Brain microvascular endothelial cell (primary cell): ENCODE data around the gene BICDL2.

Experiments
- DNase-seq: peaks from one replicate; pipeline ENCODE4 v3.0.0-alpha.2; 2020
- H3K27ac ChIP-seq: fragments of 250-450 bp; sonication (Bioruptor Pico); 2 replicates; pipeline ENCODE4 v1.5.1; 2020; ENCODE audit warnings: mild to moderate bottlenecking, moderate library complexity
- H3K27me3 ChIP-seq: fragments of 250-450 bp; sonication (Bioruptor Pico); replicated peaks from 2 replicates; pipeline ENCODE4 v1.5.1; 2020; ENCODE audit warnings: mild to moderate bottlenecking
- H3K36me3 ChIP-seq: fragments of 250-450 bp; sonication (Bioruptor Pico); replicated peaks from 2 replicates; pipeline ENCODE4 v1.5.1; 2020; ENCODE audit warnings: mild to moderate bottlenecking
- H3K4me3 ChIP-seq: 2 replicates; pipeline ENCODE4 v1.5.1; 2011; ENCODE audit warnings: low read depth, mild to moderate bottlenecking, control low read depth, low read length, moderate library complexity
- CTCF ChIP-seq: IDR thresholded peaks from 2 replicates; pipeline ENCODE4 v1.5.1; 2011; ENCODE audit warnings: low read depth, mild to moderate bottlenecking, moderate library complexity, low read length, control low read depth, inconsistent platforms; ENCODE audit errors: missing control alignments
- in situ Hi-C: cut with HindIII; loops from 2 replicates; pipeline ENCODE4 v1.10.0; 2017; ENCODE audit warnings: low sequenced_read_pairs, low pct_ligation_motif_present

The BICDL2 gene

GRCh38 chr16:2983706-2984136 is 53.0 kb downstream of the BICDL2 start:
- DNase-seq: peak; percentile 76
- H3K27me3 ChIP-seq: no peaks in the 10 kb centered on the region
- TF ChIP-seq CTCF: peak; percentile 57
- H3K4me3 ChIP-seq: peak overlapping the region; percentile 34
- in situ Hi-C loops: no loop called here
- H3K36me3 ChIP-seq: no peaks in the 10 kb centered on the region
- no peak overlapping the region for H3K27ac ChIP-seq

GRCh38 chr16:2982402-2982801 is 54.3 kb downstream of the BICDL2 start:
- DNase-seq: no peak
- in situ Hi-C loops: no loop called here
- Histone ChIP-seq H3K36me3 (no peaks in the 10 kb centered on the region), H3K4me3 (no peak overlapping the region), H3K27me3 (no peaks in the 10 kb centered on the region), H3K27ac (no peak overlapping the region)
- TF ChIP-seq CTCF: no peak

DNA sequence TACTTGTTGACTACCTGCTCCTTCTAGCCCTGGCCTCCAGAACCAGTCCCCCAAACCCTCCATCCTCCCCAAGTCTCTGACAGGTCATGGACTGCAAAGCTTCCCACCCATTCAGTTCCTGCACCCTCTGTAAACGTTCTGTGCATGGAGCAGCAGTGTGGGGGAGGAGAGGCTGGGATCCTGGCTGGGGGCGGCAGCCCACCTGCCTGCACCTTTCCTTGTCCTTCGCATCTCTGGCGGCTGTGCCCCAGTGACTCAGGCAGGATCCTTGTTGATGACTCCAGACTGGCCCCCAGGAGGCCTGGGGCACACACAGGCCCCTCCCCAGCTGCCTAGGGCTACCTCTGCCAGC is 54.9 kb downstream of the BICDL2 start:
- Histone ChIP-seq H3K36me3 (no peaks in the 10 kb centered on the region), H3K27ac (no peak overlapping the region), H3K27me3 (no peaks in the 10 kb centered on the region), H3K4me3 (no peak overlapping the region)
- in situ Hi-C loops: no loop called here
- DNase-seq: no peak
- TF ChIP-seq CTCF: no peak

GRCh38 chr16:2981177-2981898 is 55.4 kb downstream of the BICDL2 start:
- no peak for TF ChIP-seq CTCF
- DNase-seq: no peak

DNA sequence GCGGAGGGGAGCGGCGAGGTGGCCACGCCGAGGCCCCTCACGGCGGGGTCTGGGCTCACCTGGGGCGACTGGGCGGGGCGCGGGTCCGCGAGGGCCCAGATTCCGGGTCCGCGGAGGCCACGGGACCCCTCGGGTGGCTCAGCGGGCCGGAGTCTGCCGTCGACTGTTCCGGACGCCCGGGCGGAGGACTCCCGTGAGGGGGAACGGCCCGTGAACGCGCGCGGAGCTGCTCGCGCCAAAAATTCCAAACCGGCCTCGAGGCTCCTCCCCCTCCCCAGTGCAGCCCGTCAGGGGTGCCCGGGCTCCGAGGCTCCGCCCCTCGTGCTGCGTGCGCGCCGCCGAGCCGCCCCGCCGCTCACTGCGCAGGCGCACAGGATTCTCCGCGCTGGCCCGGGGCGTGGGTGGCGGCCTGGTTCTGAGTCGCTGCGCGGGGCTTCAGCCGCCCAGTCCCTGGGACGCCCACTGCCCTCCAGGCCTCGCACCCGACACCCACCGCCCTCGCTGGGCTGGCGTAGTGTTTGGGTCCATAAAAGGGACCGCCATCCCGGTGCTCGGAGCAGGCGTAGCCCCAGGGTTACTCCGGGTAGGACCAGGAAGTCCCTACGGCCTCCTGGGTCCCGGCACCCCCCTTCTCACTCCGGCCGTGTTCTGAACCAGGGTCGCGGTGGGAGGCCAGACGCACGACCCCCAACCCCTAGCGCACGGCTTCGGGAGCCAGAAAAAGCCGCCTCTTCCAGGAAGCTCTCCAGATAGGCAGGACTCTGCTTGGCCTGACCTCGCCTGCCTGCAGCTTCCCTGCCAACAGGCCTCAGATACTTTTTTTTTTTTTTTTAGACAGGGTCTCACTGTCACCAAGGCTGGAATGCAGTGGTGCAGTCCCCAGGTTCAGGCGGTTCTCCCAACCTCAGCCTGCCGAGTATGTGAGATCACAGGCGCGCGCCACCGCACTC is 56.2 kb downstream of the BICDL2 start, which contains the start of gene PKMYT1:
Gene PKMYT1 (minus strand): TSS at position 220 of the 950 bp plus-strand sequence. CDS start 789 bp downstream, outside the sequence.
- H3K27ac ChIP-seq: peak within 1 kb of the TSS; percentile 62
- peak; percentile 72 for DNase-seq
- no peaks in the 10 kb centered on the region for H3K36me3 ChIP-seq
- no peaks in the 10 kb centered on the region for H3K27me3 ChIP-seq
- in situ Hi-C loops: no loop called here
- H3K4me3 ChIP-seq: peak within 1 kb of the TSS; percentile 74
- no peak for TF ChIP-seq CTCF

More at GRCh38 chr16:2981177-2981898, 55.4 kb downstream of the BICDL2 start:
- H3K27ac ChIP-seq: no peak overlapping the region
- H3K4me3 ChIP-seq: no peak overlapping the region
- H3K36me3 ChIP-seq: no peaks in the 10 kb centered on the region
- H3K27me3 ChIP-seq: no peaks in the 10 kb centered on the region
- in situ Hi-C loops: no loop called here
